Lower leg skin (tissue), 3 donors: Measurements from ENCODE around the gene TMLHE.
"Not testable (repeated sequence)": the region's sequence is repeated elsewhere in the genome, so short reads cannot be mapped to it uniquely, and the experiment has no call there.

Experiments
- POLR2A ChIP-seq, 2 donors: fragments of 450-650 bp; IDR thresholded peaks; one replicate each; pipeline ENCODE4 v1.6.1; 2016 to 2017; ENCODE audit warnings: antibody characterized with exemption in 2 of 2, mild to moderate bottlenecking in 1 of 2, moderate library complexity in 1 of 2
- TF ChIP-seq, protein P1 (sequence below), 3 donors: fragments of 450-650 bp; IDR thresholded peaks; one replicate each; pipeline ENCODE4 v1.5.1; 2016; ENCODE audit warnings: antibody characterized with exemption in 3 of 3, mild to moderate bottlenecking in 3 of 3, moderate library complexity in 2 of 3

DNA sequence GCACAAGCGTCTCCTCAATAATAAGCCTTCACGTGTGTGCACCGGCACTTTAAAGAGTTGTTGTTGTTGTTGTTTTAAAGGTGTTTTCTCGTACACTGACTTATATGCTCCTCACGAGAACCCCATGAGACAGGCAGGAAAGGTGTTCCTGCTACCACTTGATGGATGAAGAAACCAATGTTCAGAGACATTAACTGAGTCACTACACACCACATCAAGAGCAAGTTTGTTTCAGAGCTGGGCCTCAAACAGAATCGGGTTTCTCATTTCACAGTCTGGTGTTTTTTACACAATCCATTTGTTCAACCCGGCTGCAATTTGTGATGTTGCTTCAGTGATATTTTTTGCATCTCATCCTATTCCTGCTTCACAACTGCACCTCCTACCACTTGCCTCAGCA lies 135.6 kb downstream of the TMLHE start:
- TF ChIP-seq, protein P1, sequence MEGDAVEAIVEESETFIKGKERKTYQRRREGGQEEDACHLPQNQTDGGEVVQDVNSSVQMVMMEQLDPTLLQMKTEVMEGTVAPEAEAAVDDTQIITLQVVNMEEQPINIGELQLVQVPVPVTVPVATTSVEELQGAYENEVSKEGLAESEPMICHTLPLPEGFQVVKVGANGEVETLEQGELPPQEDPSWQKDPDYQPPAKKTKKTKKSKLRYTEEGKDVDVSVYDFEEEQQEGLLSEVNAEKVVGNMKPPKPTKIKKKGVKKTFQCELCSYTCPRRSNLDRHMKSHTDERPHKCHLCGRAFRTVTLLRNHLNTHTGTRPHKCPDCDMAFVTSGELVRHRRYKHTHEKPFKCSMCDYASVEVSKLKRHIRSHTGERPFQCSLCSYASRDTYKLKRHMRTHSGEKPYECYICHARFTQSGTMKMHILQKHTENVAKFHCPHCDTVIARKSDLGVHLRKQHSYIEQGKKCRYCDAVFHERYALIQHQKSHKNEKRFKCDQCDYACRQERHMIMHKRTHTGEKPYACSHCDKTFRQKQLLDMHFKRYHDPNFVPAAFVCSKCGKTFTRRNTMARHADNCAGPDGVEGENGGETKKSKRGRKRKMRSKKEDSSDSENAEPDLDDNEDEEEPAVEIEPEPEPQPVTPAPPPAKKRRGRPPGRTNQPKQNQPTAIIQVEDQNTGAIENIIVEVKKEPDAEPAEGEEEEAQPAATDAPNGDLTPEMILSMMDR (IDR thresholded peaks at IDR 0.05): not testable (repeated sequence)
- TF ChIP-seq POLR2A (IDR thresholded peaks at IDR 0.05): not testable (repeated sequence)
